Nephron progenitor cell (in vitro differentiated cells): ENCODE data around the gene NUDT17.
"Not testable (repeated sequence)": the region's sequence is repeated elsewhere in the genome, so short reads cannot be mapped to it uniquely, and the experiment has no call there.

Source experiments
- DNase-seq: peaks from one replicate; pipeline ENCODE4 v3.0.0; 2021
- H3K27ac Mint-ChIP-seq: 2 replicates; pipeline ENCODE4 v1.8.0; 2021; ENCODE audit warnings: mild to moderate bottlenecking, moderate library complexity, mixed read lengths
- H3K27me3 Mint-ChIP-seq: 2 replicates; pipeline ENCODE4 v1.8.0; 2021; ENCODE audit warnings: mild to moderate bottlenecking, low read depth, mixed read lengths; ENCODE audit not compliant: poor library complexity
- H3K36me3 Mint-ChIP-seq: 2 replicates; pipeline ENCODE4 v1.8.0; 2021; ENCODE audit warnings: low read depth, mixed read lengths
- H3K4me1 Mint-ChIP-seq: 2 replicates; pipeline ENCODE4 v1.8.0; 2021; ENCODE audit warnings: mixed read lengths
- H3K4me3 Mint-ChIP-seq: 2 replicates; pipeline ENCODE4 v1.8.0; 2021; ENCODE audit warnings: mild to moderate bottlenecking, moderate library complexity, mixed read lengths
- H3K9me3 Mint-ChIP-seq: 2 replicates; pipeline ENCODE4 v1.8.0; 2021; ENCODE audit warnings: mild to moderate bottlenecking, moderate library complexity, mixed read lengths
- CTCF ChIP-seq: fragments of 200-600 bp; sonication (generic); IDR thresholded peaks from 2 replicates; pipeline ENCODE4 v1.5.0; 2021; ENCODE audit warnings: antibody characterized with exemption

The NUDT17 gene

DNA sequence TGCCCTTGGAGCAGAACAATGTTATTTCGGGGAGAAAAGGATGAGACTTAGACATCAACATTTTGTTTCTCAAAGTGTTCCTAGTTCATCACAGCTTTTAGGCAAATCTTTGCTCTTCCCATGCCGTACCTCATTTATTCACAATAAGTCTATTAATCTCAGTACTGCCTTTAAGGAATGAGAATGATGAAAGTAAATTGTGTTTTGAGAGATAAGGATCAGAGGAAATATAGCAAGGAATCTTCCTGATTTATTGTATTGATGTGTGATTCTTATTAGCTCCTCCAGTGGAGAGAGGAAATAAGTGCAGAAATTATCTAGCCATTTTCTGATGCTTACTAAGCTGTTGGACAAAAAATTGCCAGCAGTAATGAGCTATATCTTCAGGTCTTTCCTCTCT is 19.4 kb upstream of the NUDT17 start:
- Mint-ChIP-seq H3K4me1 (peaks cover 24% of the 10 kb centered on the region), H3K4me3 (peak overlapping the region; percentile 96), H3K27me3 (no peaks in the 10 kb centered on the region), H3K36me3 (peaks cover 48% of the 10 kb centered on the region), H3K27ac (no peak overlapping the region), H3K9me3 (no peaks in the 10 kb centered on the region)
- no peak for DNase-seq
- TF ChIP-seq CTCF: no peak

GRCh38 chr1:145827966-145828365 is 17.5 kb upstream of the NUDT17 start:
- Mint-ChIP-seq H3K27me3 (no peaks in the 10 kb centered on the region), H3K4me1 (peaks cover 24% of the 10 kb centered on the region), H3K4me3 (no peak overlapping the region), H3K27ac (no peak overlapping the region), H3K36me3 (peaks cover 64% of the 10 kb centered on the region), H3K9me3 (no peaks in the 10 kb centered on the region)
- no peak for DNase-seq
- TF ChIP-seq CTCF: no peak

DNA sequence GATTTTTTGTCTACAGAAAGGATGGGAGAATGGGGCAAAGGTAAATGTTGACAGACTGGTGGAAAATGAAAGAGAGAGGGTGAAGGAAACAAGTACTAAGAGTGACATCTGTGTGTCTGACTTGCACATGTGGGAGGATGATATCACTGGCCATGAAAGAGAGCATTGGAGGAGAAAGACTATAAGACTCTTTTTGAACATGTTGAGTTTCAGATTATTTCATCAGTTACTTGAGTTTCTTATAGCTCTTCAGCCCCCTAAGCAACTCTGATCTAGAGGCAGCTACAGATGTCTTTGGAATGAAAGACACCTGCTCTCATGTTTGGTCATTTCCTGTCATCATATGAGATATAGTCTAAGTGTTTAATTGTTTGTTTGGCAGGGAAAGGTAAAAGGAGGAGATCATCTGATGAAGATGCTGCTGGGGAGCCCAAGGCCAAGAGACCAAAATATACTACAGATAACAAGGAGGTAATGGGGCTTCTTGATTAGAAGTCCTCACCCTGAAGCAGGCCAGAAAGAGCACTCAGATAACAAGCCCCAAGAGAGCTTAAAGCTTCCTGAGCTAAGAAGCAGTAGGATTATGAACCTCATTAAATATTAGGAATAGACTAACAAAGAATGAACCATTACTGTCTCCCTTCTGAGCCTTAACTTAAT is 16.9 kb upstream of the NUDT17 start:
- H3K4me3 Mint-ChIP-seq: no peak overlapping the region
- no peak for TF ChIP-seq CTCF
- H3K27ac Mint-ChIP-seq: no peak overlapping the region
- H3K36me3 Mint-ChIP-seq: peaks cover 69% of the 10 kb centered on the region
- H3K9me3 Mint-ChIP-seq: no peaks in the 10 kb centered on the region
- H3K4me1 Mint-ChIP-seq: peaks cover 24% of the 10 kb centered on the region
- H3K27me3 Mint-ChIP-seq: no peaks in the 10 kb centered on the region
- DNase-seq: no peak

DNA sequence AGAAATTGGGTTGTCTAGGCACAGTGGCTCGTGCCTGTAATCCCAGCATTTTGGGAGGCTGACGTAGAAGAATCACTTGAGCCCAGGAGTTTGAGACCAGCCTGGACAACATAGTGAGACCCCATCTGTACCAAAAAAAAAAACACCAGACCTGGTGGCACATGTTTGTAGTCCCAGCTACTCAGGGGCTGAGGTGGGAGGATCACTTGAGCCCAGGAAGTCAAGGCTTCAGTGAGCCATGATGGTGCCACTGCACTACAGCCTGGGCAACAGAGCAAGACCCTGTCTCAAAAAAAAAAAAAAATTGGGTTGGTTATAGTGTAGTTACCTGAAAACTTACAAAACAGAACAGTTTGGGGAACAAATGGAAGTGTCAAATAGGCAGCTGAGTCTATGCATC is 14.6 kb upstream of the NUDT17 start:
- H3K4me1 Mint-ChIP-seq, H3K9me3 Mint-ChIP-seq, H3K27me3 Mint-ChIP-seq, DNase-seq, H3K27ac Mint-ChIP-seq, H3K4me3 Mint-ChIP-seq: not testable (repeated sequence)
- H3K36me3 Mint-ChIP-seq: peaks cover 75% of the 10 kb centered on the region

GRCh38 chr1:145837656-145838055 is 7.8 kb upstream of the NUDT17 start:
- Mint-ChIP-seq H3K36me3 (peaks cover 62% of the 10 kb centered on the region), H3K4me1 (no peaks in the 10 kb centered on the region), H3K4me3 (no peak overlapping the region), H3K27me3 (no peaks in the 10 kb centered on the region), H3K9me3 (no peaks in the 10 kb centered on the region), H3K27ac (no peak overlapping the region)
- no peak for TF ChIP-seq CTCF
- no peak for DNase-seq

GRCh38 chr1:145843031-145843430 is 2.4 kb upstream of the NUDT17 start:
- H3K27ac Mint-ChIP-seq: no peak overlapping the region
- no peak overlapping the region for H3K4me3 Mint-ChIP-seq
- peaks cover 29% of the 10 kb centered on the region for H3K36me3 Mint-ChIP-seq
- no peak for DNase-seq
- no peaks in the 10 kb centered on the region for H3K9me3 Mint-ChIP-seq
- H3K4me1 Mint-ChIP-seq: peaks cover 7% of the 10 kb centered on the region
- H3K27me3 Mint-ChIP-seq: no peaks in the 10 kb centered on the region
- no peak for TF ChIP-seq CTCF
